ENCODE measurements around the gene LEO1. TPM values are rescaled to one million over a fixed set of nuclear protein-coding genes. Genes with fewer than 3 reads are reported as not detected.
"Not testable (repeated sequence)": the region's sequence is repeated elsewhere in the genome, so short reads cannot be mapped to it uniquely, and the experiment has no call there.

Gene LEO1
- total RNA-seq, 3 donors from 2014 or later (not counting 1 experiment from before 2014, with no cell fraction given) = 13.2 to 19.5 (median 16.0) TPM

GRCh38 chr15:52004806-52005205 is 33.2 kb upstream of the LEO1 start:
- Histone ChIP-seq H3K9me3 (ENCODE audit: control insufficient read depth, insufficient read depth, low read length) (no peaks in the 10 kb centered on the region), H3K36me3 (ENCODE audit: control insufficient read depth, insufficient read depth, low read length) (no peaks in the 10 kb centered on the region), H3K4me1 (ENCODE audit: control insufficient read depth, insufficient read depth, low read length) (peaks cover 2% of the 10 kb centered on the region), H3K4me3 (ENCODE audit: low read length) (no peak overlapping the region), H3K27ac (ENCODE audit: low read length) (no peak overlapping the region), H3K27me3 (ENCODE audit: control insufficient read depth, insufficient read depth, low read length) (no peaks in the 10 kb centered on the region)
- Mint-ChIP-seq H3K27me3 (ENCODE audit: low read depth in 2 of 2) (no peaks in the 10 kb centered on the region), H3K4me3 (no peak overlapping the region), H3K4me1 (no peaks in the 10 kb centered on the region), H3K9me3 (no peaks in the 10 kb centered on the region), H3K27ac (no peak overlapping the region), H3K36me3 (no peaks in the 10 kb centered on the region)
- intact Hi-C loops (cut with micrococcal nuclease) = no loop called here
- ATAC-seq = no peak
- 91% methylated on average over 6 of the region's 6 CpGs for WGBS (ENCODE audit: insufficient coverage)
- DNase-seq = no peak
- no peak for TF ChIP-seq CTCF (IDR thresholded peaks at IDR 0.05)

GRCh38 chr15:52003710-52004109 is 32.1 kb upstream of the LEO1 start:
- H3K4me3 ChIP-seq (ENCODE audit: low read length) = no peak overlapping the region
- no peaks in the 10 kb centered on the region for H3K36me3 Mint-ChIP-seq
- ATAC-seq = no peak
- H3K4me1 Mint-ChIP-seq = no peaks in the 10 kb centered on the region
- no peaks in the 10 kb centered on the region for H3K27me3 ChIP-seq (ENCODE audit: control insufficient read depth, insufficient read depth, low read length)
- no peaks in the 10 kb centered on the region for H3K9me3 ChIP-seq (ENCODE audit: control insufficient read depth, insufficient read depth, low read length)
- no peaks in the 10 kb centered on the region for H3K9me3 Mint-ChIP-seq
- H3K27ac Mint-ChIP-seq = no peak overlapping the region
- no peak overlapping the region for H3K4me3 Mint-ChIP-seq
- intact Hi-C loops (cut with micrococcal nuclease) = no loop called here
- H3K27ac ChIP-seq (ENCODE audit: low read length) = no peak overlapping the region
- H3K4me1 ChIP-seq (ENCODE audit: control insufficient read depth, insufficient read depth, low read length) = peaks cover 2% of the 10 kb centered on the region
- H3K36me3 ChIP-seq (ENCODE audit: control insufficient read depth, insufficient read depth, low read length) = no peaks in the 10 kb centered on the region
- DNase-seq = no peak
- no CpG with 5 or more reads among the region's 1 CpG for WGBS (ENCODE audit: insufficient coverage)
- no peaks in the 10 kb centered on the region for H3K27me3 Mint-ChIP-seq (ENCODE audit: low read depth in 2 of 2)
- TF ChIP-seq CTCF (IDR thresholded peaks at IDR 0.05) = no peak

GRCh38 chr15:52003089-52003488 is 31.5 kb upstream of the LEO1 start:
- intact Hi-C loops (cut with micrococcal nuclease); H3K27me3 ChIP-seq (ENCODE audit: control insufficient read depth, insufficient read depth, low read length); H3K36me3 Mint-ChIP-seq; H3K4me1 ChIP-seq (ENCODE audit: control insufficient read depth, insufficient read depth, low read length); H3K36me3 ChIP-seq (ENCODE audit: control insufficient read depth, insufficient read depth, low read length); H3K9me3 Mint-ChIP-seq; H3K27ac Mint-ChIP-seq; H3K4me1 Mint-ChIP-seq; H3K4me3 Mint-ChIP-seq; H3K27ac ChIP-seq (ENCODE audit: low read length); H3K4me3 ChIP-seq (ENCODE audit: low read length); H3K27me3 Mint-ChIP-seq (ENCODE audit: low read depth in 2 of 2); H3K9me3 ChIP-seq (ENCODE audit: control insufficient read depth, insufficient read depth, low read length): not testable (repeated sequence)
- 89% methylated on average over 4 of the region's 7 CpGs for WGBS (ENCODE audit: insufficient coverage)
- ATAC-seq = peak in 1 of 3 donors; percentile 18
- DNase-seq = peak in 1 of 2 donors; percentile 24

GRCh38 chr15:52002351-52002750 is 30.8 kb upstream of the LEO1 start:
- 82% methylated on average over 2 of the region's 2 CpGs for WGBS (ENCODE audit: insufficient coverage)
- H3K27ac Mint-ChIP-seq = no peak overlapping the region
- no peak overlapping the region for H3K27ac ChIP-seq (ENCODE audit: low read length)
- no peaks in the 10 kb centered on the region for H3K36me3 Mint-ChIP-seq
- intact Hi-C loops (cut with micrococcal nuclease) = no loop called here
- no peaks in the 10 kb centered on the region for H3K9me3 Mint-ChIP-seq
- no peak overlapping the region for H3K4me3 Mint-ChIP-seq
- H3K9me3 ChIP-seq (ENCODE audit: control insufficient read depth, insufficient read depth, low read length) = no peaks in the 10 kb centered on the region
- no peak for TF ChIP-seq CTCF (IDR thresholded peaks at IDR 0.05)
- no peak for ATAC-seq
- H3K4me1 Mint-ChIP-seq = no peaks in the 10 kb centered on the region
- H3K27me3 Mint-ChIP-seq (ENCODE audit: low read depth in 2 of 2) = no peaks in the 10 kb centered on the region
- H3K4me3 ChIP-seq (ENCODE audit: low read length) = no peak overlapping the region
- no peaks in the 10 kb centered on the region for H3K27me3 ChIP-seq (ENCODE audit: control insufficient read depth, insufficient read depth, low read length)
- no peaks in the 10 kb centered on the region for H3K4me1 ChIP-seq (ENCODE audit: control insufficient read depth, insufficient read depth, low read length)
- DNase-seq = no peak
- H3K36me3 ChIP-seq (ENCODE audit: control insufficient read depth, insufficient read depth, low read length) = no peaks in the 10 kb centered on the region

All from natural killer cell (primary cell).